GM21529 (cell line): ENCODE results near the gene DOCK2.
"Not testable (repeated sequence)": the region's sequence is repeated elsewhere in the genome, so short reads cannot be mapped to it uniquely, and the experiment has no call there.

Experiments
- ATAC-seq: cut with Tn5 transposase; IDR thresholded peaks from one replicate; pipeline ENCODE4 v1.9.1; 2021; ENCODE audit not compliant: unreplicated experiment

Gene DOCK2

DNA sequence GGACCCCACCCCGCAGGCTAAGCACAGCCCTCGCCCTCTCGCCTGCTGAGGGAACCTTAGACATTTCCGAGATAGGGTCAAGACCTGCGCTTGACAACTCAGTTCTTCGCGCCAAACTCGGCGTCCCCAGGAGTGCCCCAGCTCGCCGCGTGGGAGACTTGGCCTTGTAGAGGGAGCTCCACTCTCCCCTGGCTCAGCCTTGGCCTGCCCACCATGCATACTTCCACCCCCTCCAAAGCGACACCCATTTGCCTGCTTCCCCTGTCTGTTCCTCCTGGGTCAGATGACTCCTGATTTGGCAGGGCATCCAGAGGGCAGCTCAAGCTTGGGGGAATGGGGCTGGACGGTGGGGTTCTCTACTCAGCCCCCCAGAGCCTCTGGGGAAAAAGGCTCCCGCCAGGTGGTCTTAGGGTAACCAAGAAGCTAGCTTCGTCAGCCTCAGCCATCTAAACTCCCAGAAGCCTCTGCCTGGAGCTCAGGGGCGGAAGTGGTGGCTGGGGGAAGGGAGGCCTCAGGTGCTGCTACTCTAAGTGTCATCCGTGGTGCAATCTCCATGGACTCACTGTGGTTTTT is 560 bp downstream of the DOCK2 start:
- ATAC-seq = peak; percentile 69

DNA sequence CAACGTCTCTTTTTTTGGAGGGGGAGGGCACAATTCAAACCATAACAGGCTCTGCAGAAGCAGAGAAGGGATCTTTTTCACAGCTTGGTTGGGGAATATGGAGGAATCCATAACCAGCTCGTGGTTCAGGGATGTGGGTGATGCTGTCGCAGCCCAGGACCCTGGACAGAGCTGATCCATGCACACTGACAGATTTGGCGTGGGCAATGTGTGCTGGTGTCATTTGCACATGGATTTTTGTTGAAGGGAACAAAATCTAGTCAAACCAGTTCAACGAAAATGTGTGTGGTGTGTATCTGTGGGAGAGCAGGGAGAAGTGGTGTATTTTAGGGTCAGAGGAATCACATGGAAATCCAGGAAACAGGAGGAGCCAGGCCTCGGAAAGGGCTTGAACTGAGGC is 4.2 kb downstream of the DOCK2 start:
- no peak for ATAC-seq

DNA sequence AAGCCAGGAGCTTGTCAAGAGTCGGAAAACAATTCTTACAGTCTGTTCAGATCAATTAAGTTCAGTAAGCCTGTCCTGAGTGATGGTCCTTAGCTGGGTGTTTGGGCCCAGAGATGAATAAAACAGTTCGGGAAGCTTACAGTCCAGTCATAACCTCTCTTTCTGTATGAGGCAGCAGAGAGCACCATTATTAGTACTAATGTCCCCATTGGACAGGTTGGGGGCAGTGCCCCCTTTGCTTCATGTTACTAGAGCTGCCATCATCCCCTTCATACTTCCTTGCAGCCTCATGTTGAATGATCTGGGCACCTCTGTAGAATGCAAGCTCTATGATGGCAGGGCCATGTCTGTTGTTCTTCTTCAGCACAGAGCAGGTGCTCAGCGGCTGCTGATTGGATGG is 9.8 kb downstream of the DOCK2 start:
- ATAC-seq = peak; percentile 33

DNA sequence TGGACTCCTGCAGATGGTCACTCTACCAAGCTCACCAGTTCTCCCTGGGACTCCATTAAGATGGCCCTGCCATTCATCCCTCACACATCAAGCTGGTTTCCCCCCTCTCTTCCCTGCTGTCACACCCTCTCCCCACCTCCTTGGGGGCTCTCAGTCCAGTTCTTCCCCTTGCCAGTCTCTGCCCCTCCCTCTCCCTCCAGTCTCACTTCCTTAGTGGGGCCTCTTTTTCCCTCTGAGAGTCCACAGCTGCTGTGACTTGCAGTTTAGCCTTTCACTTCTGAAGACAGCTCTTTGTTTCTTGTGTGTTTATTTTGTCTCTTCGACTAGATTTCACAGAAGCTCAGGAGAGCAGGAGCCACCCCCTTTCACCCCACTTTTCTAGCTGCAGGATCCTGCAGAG is 10.5 kb downstream of the DOCK2 start:
- ATAC-seq = peak; percentile 53

DNA sequence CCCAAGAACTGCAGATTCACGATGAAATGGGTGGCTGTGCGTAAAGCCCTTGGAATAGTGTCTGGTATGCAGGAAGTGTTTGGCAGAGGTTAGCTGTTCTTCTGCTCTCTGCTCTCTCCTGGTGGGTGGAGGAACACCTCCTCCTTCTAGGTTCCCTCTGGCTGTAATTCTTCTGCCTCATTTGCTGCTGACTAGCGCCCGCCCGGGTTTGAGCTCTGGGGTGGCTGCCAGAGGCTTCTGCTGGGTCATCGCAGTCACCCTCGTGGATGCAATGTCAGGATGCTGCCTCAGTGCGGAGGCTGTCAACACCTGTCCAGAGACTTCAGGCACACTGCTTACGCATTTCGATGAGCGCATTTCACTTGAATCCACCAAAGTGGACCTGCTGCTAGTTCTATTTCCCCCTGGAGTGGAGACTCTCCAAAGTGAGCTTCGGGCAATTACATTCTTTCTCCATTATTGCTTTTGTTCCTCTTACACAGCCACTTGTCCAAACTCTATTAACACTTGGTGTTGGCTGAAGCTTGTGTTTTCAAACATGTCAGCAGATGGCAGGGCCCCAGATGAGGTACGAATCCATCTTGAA is 11.7 kb downstream of the DOCK2 start:
- ATAC-seq = no peak

DNA sequence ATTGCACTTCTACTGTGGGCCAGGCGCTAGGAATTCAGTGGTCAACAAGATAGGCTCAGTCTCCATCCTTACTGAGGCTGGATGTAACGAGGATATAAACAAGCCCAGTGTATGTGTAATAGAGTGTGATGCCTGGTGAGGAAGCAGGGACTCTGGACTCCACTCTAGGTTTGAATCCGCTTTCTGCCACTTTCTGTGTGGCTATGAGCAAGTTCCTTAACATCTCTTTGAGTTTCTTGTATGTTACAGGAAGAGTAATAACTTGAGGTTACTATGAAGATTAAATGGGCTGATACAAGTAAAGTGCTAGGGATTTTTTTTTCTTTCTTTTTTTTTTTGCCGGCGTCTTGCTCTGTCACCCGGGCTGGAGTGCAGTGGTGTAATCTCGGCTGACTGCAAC is 12.4 kb downstream of the DOCK2 start:
- peak; percentile 23 for ATAC-seq

DNA sequence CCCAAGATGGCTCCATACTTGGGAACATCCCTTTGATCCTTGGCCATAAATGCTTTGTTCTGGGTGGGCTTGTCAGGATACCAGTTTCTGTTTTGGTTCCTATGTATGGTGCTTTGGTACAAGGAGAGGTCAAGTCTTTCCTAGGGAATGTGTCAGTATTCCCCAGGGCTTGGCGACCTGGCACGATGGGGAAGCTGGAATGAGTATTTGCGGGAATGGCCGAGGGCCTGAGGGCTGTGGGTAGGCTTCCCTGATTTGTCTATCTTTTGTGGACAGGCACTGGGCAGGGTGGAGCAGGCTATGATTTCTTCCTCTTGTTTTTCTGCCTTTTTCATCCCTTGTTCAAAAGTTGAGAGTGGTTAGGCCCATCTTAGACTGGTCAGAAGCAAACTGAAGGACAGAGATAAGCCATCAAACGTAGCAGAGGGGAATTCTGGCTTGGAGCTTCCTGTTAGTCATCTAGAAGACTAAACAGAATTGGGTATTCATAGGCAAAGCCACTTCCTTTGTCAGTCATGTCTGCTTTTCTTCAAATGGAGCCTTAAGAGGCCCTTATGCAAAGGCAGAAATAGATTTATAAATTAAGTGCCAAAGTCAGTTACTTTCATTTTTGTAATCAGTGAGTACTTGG is 13.7 kb downstream of the DOCK2 start:
- ATAC-seq = peak; percentile 42

DNA sequence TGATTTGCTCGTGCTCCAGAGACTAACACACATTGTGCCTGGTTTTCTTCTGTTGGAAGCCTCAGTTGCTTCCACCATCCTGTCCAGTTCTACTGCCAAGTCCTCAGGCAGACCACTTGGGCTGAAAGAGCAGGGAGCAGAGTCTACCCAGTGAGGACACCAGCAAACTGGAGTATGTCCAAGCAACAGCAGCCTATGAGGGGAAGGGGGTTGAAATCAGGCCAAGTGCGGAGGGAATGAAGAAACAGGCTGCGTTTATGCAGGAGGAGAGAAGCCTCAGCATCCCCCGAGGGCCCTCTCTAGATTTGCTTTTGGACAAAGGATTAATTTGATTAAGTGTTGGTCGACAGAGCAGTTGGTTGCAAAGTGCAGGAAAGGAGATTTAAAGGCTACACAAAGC is 14.5 kb downstream of the DOCK2 start:
- ATAC-seq = no peak

DNA sequence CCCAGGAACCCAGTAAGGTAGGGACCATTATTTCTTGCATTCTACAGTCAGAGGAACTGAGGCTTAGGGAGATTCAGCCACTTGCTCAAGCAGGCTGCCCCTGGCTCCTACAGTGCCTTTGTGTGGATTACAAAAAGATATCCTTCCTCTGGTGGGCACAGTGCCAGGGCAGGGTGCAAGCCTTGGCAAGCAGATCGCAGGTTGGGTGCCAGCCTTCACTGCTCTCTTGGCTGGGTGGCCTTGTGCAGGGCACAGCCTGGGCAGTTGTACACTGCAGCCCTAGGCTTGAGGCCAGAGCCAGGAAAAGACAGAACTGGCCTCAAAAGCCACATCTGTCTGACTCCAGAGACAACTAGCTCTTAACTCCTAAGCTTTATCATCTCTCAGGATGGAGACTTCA is 15.0 kb downstream of the DOCK2 start:
- ATAC-seq = no peak

DNA sequence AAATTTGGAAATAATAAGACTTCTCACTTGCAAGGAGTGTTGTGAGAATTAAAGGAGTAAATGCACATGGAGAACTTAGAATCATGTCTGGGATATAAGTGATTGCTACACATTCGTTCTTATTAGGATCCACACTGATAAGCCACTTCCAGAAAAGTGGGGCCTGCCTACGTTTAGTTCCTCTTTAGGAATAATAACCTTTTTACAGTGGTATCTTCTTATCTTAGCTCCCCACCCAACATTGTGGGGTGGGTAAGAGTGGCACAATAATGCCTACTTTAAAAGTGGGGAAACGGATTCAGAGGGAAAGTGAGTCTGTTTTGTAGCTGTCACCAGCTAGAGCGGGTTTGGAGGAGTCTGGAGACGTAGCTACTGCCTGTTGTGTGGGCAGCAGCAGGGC is 16.0 kb downstream of the DOCK2 start:
- ATAC-seq = no peak

DNA sequence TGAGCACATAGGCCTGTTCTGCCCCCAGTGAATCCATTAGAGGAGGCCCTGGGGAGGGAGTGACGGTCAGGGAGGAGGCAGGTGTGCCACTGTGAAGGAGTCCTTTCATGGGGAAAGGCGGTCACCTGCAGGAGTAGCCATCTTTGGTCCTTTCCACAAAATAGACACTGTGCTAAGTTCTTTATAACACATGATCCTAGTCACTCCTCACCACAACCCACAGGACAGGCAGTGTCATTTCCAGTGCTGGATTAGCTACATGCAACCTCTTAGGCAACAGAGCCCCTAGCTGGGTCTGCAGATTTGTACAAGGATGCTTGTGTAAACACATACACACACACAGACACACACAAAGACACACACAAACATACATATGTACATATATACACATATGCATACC is 18.3 kb downstream of the DOCK2 start:
- no peak for ATAC-seq

DNA sequence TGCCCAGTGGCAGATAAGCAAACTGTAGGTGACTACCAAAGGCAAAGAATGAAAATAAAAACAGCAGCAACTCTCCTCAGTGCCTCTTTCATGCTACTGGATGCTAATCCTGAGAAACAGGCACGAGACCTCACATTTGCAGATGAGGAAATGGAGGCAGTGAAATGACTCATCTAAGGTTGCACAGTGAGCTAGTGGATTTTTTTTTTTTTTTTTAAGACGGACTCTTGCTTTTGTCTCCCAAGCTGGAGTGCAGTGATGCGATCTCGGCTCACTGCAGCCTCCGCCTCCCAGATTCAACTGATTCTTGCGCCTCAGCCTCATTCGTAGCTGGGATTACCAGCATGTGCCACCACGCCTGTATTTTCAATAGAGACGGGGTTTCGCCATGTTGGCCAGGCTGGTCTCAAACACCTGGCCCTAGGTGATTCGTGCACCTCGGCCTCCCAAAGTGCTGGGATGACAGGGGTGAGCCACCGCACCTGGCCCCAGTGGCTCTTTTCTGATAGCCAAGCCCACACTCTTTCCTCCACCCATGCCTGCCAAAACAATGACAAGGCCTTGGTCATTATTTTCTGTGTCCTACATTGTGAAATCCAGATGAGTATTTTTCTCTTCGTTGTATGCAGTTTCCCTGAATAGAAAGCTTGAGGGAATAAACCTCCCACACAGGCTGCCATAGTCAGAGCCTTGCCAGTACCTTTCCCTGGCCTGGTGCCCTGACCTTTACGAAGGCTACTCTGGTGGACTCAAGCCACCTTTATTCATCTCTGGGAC is 19.2 kb downstream of the DOCK2 start:
- ATAC-seq = peak; percentile 76

DNA sequence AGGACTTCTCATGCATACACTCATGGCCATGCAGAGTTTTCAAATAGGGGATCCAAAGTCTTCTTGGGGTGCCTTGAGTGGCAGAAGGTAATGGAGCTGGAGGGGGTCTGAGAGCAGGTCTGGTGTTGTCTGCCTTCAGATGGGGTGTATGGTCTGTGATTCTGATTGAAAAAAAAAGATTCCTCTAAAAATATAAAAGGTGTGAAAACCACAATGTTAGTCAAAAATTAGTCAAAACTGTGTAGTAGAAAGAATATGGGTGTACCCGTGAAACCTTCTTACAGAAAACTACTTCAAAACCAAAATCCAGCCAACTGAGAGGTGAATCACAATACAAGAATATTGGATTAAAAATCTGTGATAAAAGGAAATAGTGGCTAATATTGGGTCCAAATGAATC is 20.1 kb downstream of the DOCK2 start:
- ATAC-seq = no peak

DNA sequence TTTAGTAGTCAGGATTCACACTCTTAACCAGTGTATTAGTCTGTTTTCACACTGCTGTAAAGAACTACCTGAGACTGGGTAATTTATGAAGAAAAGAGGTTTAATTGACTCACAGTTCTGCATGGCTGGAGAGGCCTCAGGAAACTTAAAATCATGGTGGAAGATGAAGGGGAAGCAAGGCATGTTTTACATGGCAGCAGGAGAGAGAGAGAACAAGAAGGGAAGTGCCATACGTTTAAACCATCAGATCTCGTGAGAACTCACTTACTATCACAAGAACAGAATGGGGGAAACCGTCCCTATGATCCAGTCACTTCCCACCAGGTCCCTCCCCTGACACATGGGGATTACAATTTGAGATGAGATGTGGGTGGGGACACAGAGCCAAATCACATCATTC is 25.4 kb downstream of the DOCK2 start:
- not testable (repeated sequence) for ATAC-seq

DNA sequence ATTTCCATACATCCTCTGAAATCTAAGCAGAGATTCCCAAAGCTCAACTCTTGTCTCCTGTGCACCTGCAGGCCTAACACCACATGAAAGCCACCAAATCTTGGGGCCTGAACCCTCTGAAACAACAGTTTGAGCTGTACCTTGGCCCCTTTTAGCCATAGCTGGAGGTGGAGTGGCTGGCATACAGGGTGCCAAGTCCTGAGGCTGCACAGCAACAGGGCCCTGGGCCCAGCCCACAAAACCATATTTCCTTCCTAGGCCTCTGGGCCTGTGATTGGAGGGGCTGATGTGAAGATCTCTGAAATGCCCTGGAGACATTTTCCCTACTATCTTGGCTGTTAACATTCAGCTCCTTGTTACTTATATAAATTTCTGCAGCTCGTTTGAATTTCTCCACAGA is 26.5 kb downstream of the DOCK2 start:
- no peak for ATAC-seq

DNA sequence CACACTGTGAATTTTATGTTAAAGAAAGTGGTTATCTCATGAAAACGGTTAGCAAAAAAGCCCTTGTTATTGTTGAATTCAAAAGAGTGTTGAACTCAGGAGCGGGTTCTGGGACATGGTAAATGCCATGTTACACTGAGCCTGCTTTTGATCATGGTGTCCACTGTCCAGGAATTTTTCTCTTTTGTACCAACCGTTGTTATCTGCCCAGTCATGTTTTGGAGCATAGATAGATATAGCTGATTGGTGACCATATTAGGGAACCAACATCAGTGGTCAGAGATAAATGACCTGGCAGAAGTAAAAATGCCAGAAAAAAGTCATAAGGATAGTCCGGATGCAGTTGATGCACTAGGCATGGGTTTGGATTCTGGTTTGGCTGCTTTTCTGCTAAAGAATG is 29.3 kb downstream of the DOCK2 start:
- ATAC-seq = no peak

DNA sequence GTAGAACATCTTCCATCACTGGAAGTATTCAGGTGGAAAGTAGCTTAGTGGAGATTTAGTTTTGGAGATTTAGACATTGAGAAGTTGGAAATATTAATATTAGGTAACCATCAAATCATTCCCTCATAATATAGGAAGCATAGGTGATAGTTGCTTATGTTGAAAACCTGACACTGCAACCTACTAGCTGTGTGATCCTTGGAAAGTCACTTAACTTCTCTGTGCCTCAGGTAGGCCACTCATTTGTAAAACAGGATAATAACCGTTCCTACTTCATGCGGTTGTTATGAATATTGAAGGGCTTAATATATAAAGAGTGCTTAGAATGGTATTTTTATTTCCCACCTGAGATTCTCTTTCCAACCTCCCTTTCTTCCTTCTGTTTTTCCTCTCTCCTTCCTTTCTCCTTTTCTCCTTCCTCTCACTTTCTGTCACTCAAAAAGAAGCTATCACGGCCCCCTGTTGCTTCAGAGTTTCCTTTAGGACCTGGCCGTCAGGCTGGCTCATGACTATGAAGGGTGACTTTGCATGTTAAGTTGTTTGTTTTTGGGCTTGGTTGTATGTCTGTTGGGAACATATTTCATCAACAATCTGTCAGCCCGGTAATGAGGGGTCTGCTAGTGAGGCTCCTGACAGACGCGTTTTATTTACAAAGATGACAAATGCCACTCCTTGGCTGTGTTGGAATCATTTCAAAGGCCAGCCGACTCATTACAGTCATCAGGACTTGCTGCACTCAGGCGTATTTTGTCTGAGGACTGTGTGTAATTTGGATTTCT is 31.0 kb downstream of the DOCK2 start:
- ATAC-seq = no peak

DNA sequence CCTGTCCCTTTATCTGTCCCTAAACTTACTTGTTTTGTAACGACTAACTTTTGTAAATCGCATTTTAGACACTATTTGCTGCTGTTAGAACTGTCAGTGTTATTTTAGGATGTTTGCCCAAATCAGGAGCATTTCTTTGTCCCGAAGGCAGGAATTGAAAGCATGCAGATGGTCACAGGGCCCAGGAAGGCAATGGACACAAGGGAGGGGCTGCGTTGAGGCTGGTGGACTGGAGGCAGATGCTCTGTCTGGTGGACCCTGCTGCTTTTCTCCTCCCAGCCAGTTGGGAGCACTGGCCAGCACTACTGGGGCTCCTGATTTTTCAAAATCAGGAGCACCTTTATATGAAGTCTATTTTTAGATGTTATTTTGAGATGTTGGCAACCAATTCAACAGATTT is 31.7 kb downstream of the DOCK2 start:
- no peak for ATAC-seq

DNA sequence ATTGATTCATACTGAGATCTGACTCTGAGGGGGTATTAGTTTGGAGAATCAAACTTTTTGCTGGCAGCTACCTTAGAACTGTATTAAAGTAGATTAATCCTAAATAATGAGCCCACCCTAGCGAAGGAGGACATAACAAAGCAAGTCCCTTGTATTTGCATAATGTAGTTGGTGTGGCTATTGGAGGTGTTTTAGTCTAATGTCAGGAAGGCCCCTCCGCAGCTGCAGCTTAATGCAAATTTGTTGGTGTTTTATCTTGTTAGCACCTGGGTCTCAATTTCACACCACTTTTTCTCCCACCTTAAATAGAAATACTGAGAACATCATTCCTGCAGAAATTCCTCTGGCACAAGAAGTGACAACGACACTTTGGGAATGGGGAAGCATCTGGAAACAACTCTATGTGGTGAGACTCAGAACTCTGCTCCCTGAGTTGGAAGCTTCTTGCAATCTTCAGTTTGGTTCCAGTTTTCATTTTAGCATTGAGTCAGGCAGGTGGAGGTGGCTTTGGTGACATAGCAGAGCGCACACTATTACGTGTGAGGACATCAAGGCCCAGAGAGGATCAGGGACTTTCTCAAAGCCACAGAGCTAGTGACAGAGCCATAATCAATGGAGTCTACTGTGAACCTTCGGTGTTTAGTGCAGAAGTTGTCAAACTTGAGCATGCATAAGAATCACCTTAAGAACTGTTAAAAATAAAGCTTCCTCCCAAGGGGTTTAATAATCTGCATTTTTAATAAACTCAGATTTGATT is 33.9 kb downstream of the DOCK2 start:
- peak; percentile 94 for ATAC-seq

DNA sequence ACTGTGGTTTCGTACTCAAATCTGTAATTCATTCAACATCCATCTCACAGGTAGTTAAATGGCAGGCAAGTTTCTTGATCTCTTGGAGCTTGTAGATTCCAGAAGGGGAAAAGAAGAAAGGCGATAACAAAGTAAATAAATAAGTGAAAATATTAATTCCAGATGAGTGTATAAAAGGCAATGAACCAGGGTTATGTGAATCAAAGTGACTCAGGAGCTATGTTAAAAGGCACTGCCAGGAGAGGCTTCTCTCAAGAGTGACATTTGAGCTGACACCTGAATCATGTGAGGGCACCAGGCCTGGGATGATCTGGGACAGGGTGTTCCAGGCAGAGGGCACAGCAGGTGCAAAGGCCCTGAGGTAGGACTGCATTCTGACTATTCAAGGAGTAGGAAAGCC is 45.0 kb downstream of the DOCK2 start:
- no peak for ATAC-seq

DNA sequence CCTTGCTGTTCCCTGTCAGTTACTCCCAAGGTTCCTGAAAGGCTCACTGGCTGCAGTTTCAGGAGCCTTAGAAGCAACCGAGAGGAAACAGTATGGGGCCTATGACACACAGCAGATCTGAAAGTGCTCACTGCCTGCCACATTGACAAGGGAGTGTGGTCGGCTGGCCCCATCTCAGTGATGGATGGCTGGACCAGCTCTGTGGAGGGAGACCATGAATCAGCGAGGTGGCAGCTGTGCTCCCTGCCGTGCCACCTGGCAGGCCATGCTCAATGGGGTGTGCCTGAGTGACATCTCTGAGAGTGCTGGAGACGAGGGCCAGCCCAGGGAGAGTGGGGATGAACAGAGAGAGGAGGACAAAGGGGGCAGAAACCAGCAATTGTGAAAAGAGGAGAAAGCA is 49.1 kb downstream of the DOCK2 start:
- ATAC-seq = peak; percentile 88
